HG02759 (cell line): ENCODE results near the gene TMEM145.
"Not testable (repeated sequence)": the region's sequence is repeated elsewhere in the genome, so short reads cannot be mapped to it uniquely, and the experiment has no call there.

Experiments
- ATAC-seq: cut with Tn5 transposase; IDR thresholded peaks from one replicate; pipeline ENCODE4 v1.9.1; 2021; ENCODE audit warnings: mild to moderate bottlenecking, moderate library complexity; ENCODE audit not compliant: unreplicated experiment

TMEM145 gene

DNA sequence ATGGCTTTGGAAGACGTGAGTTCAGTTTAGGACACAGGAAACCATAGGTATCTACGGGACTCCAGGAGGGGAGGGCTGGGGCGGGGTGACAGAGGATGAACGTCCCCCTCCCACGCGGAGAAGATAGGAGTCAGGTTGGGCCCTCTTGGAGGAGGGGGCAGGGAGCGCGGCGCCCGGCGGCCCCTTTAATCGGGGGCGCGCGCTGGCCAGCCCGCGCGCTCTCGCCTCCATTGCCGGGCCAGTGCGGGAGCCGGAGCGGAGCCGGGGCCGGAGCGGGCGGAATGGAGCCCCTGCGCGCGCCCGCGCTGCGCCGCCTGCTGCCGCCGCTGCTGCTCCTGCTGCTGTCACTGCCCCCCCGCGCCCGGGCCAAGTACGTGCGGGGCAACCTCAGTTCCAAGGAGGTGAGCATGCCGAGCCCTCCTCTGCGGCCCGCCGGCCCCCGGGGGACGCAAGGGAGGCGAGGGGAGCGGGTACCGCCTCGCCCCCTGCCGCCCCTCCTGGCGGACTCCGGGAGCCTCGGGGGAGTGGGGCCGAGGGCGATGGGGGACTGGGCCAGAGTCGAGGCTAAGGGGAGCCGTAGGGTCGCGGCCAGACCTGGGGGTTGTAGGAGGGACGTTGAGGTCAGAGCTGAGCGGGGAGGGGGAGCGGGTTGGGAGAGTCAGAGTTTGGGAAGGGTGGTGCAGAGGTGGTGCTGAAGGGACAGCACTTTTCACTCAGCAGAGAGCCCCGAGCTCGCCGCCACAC is at the start of gene TMEM145:
Gene TMEM145, plus strand, starts transcription at position 214 of the 744 bp plus-strand sequence. Its CDS starts 68 bp downstream, at position 282.
- no peak for ATAC-seq

DNA sequence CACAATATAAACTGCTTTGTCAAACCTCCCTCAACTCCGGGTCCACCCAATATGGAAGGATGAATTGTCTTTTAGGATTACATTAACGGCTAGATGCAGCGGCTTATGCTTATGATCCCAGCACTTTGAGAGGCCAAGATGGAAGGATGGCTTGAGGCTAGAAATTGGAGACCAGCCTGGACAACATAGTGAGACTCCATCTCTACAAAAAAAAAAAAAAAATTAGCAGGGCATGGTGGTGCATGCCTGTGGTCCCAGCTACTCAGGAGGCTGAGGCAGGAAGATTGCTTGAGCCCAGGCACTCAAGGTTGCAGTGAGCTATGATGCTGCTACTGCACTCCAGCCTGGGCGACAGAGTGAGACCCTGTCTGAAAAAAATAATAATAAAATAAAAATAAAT is 47.0 kb upstream of the TMEM145 start:
- ATAC-seq, result not testable (repeated sequence)

DNA sequence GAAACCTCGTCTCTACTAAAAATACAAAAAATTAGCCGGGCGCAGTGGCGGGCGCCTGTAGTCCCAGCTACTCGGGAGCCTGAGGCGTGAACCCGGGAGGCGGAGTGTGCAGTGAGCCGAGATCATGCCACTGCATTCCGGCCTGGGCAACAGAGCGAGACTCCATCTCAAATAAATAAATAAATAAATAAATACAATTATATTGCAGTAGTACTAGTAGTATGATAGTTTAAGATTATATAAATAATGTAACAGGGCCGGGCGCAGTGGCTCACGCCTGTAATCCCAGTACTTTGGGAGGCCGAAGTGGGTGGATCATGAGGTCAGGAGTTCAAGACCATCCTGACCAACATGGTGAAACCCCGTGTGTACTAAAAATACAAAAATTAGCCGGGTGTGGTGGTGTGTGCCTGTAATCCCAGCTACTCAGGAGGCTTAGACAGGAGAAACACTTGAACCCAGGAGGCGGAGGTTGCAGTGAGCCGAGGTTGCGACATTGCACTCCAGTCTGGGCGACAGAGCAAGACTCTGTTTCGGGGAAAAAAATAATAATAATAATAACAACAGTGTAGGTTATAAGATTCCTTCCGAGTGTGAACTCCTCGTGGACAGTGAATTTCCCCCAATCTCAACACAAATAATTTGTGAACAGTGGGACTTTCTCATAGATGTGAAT is 46.0 kb upstream of the TMEM145 start:
- ATAC-seq, result not testable (repeated sequence)

DNA sequence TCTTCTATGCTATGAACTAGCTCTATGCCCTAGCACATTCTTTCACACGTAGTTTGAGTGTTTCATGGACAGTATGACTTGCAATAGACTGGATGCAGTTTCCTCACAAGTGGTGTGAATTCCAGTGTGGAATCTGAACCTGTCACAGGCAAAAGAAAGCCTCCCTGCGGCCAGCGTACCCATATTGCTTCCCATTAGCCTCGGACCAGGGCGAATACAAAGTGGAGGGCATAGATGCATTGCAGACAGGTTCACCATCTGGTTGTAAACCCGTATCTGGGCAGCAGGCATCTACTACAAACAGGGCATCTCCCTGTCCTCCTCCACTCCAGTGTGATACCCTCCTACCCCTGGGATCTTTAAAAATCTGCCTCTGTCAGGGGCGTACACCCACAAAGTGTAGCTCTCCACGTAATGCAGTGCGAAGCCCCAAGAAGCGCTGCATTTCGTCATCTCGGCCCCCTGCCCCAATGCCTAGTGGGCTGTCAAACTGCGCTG is 45.4 kb upstream of the TMEM145 start:
- no peak for ATAC-seq

DNA sequence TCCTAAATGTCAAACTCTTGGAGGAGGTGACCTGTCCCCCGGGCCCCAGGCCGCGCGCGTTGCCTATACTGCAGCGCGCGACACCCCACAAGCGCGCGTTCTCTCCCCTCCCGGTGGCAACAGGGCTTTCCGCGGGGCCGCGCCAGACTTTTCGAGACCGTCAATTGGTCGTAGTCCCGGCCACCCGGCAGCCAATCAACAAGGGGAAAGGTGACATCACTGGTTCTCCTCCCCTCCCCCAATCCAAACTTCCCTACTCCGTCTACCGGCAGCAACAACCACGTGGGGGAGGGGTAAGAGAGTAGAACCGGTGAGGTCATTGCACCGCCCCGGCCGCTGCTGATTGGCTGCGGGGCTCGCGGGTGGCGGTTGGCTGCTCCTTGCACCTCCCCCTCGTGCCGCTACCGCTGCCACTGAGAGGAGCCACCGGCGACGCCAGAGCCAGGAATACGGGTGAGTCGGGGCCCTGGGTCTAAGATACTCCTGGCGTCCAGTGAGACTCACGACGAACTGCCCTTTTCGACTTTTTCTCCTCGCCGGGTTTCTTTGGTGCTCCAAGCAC is 44.9 kb upstream of the TMEM145 start:
- ATAC-seq, result peak; percentile 62

DNA sequence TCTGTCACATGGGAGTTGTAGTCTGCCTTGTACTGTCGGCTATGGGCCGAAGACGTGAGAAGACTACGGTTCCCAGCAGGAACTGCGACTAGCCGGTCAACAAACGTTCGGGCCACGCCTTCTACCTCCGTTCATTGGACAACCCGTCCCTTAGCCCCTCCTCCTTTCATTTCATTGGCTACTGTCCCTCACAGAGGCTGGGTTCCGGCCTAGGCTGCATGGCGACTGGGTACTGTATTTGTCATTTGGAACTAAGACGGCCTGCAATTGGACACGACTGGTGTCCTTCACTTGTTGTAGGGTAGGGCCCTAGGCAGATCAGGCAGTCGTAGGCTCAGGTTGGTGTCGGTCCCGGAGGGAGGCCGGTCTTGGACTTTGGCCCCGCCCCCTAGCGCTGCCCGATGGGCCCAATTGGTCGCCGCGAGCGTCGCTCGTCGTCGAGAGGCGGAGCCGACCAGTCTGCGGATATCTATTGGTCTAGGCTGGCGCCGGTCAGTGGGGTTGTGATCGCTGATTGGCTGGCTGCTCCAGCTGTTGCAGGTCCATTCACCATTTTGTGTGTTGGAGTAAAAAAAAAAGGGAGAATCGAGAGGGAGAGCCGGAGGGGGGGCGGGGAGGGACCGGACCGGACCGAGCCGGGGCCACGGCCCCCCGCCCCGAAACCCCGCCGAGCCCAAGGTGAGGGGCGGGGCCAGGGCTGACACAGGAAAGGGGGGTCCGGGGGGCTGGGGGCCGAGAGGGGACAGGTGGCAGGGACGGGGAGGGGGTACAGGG is 44.2 kb upstream of the TMEM145 start, which contains the start of gene CIC:
Gene CIC, plus strand, starts transcription at position 549 of the 774 bp plus-strand sequence. CDS start 2,532 bp downstream, outside the sequence.
- ATAC-seq, result peak; percentile 79

DNA sequence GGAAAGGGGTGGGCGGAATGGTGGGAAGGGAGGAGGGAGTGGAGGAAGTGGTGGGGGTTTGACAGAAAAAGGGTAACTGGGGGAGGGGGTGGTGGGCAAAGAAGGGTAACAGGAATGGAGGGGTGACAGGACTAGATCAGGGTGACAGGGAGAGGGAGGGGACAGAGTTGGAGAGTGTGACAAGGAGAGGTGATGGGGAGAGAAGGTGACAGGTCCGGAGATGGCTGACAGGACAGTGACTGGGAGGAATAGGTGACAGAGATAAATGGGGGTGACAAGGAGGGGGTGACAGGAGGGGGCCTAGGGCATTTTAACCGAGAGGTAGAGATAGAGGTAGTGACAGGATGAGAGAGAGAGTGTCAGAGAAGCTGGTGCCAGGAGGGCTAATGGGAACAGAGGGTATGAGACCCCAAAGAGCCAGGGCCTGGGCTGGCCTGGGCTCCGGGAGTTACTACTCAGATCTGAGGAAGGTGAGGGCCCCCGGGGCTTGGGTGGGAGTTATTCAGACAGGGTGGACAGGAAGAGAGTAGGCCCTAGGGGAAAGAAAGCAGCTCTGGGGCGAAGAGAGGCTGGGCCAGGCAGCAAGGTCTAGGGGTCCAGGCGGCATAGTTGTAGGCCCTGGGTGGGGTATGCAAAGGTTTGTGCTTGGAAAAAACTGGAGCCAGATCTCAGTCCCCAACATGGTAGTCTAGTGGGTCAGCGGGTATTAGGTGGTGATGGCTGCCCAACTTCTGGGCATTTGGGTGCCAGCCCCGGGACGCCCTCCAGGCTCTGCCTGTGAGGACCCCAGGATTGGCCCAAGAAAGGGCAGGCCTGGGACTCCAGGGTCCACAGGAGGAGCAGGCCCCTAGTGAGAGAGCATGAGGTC is 43.4 kb upstream of the TMEM145 start:
- no peak for ATAC-seq

DNA sequence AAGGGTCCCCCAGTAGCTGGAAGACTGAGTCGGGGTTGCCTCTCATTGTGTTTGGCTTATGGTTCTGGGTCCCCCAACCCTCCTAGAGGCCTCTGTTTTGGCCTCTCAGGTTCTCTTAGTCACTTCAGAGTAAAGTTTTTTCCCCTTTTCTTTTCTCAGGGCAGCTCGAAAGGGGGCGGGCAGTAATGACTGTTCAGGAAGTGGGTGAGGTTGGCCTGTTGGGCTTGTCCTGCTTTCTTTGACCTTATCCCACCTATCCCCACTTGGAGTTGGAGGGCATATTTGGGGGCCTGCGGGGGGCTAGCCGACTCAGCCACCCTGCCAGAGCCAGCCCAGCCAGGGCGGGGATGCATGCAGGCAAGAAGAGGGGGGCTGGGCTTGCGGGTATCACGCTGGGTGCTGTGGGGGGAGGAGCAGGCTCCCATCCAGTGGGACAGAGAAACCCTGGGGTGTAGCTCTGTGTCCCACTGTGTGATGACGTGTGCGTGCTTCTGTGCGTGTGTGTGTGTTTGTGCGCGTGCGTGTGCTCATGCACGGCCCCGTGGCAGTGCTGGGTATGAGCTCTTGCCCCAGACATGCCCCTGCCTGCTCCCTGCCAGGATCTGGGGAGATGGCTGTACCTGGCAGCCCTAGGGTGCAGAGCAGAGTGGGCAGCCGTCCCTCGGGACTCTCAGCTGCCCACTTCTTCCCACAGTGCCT is 42.6 kb upstream of the TMEM145 start:
- ATAC-seq, result no peak

DNA sequence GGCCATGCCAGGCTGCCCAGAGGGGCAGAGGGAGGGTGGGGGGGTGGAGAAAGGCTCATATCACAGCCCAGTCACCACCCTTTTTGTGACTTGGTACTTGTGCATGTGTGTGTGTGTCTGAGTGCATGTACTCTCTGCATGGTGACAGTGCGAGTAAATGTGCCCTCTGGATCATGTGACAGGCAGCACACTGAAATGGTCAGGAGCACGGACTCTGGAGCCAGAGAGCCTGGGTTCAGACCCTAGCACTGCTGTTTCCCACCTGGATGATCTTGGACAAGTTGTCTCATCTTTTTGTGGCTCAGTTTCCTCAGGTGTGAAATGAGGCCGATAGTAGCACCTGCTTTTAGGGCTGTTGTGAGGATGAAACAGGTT is 42.1 kb upstream of the TMEM145 start:
- no peak for ATAC-seq

DNA sequence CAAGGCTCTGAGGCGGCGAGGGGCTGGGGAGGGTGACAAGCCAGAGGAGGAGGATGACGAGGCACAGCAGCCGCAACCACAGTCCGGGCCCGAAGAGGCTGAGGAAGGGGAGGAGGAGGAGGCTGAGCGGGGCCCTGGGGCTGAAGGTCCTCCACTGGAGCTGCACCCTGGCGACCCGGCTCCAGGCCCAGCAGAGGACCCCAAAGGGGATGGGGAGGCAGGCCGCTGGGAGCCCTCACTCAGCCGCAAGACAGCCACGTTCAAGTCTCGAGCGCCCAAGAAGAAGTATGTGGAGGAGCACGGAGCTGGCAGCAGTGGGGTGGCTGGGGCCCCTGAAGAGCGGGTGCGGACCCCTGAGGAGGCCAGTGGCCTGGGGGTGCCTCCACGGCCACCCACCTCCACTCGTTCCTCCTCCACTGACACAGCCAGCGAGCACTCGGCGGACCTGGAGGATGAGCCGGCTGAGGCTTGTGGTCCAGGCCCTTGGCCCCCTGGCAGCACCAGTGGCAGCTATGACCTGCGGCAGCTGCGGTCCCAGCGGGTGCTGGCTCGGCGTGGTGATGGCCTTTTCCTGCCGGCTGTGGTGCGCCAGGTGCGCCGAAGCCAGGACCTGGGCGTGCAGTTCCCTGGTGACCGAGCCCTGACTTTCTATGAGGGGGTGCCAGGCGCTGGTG is 41.1 kb upstream of the TMEM145 start:
- no peak for ATAC-seq

DNA sequence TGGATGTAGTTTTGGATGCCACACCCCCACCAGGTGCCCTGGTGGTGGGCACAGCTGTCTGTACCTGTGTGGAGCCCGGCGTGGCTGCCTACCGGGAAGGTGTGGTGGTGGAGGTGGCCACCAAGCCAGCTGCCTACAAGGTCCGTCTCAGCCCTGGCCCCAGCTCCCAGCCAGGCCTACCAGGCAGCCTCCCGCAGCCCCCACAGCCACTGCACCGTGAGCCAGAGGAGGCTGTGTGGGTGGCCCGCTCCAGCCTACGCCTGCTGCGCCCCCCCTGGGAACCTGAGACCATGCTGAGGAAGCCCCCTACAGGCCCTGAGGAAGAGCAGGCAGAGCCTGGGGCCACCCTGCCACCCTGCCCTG is 40.6 kb upstream of the TMEM145 start:
- ATAC-seq, result no peak

DNA sequence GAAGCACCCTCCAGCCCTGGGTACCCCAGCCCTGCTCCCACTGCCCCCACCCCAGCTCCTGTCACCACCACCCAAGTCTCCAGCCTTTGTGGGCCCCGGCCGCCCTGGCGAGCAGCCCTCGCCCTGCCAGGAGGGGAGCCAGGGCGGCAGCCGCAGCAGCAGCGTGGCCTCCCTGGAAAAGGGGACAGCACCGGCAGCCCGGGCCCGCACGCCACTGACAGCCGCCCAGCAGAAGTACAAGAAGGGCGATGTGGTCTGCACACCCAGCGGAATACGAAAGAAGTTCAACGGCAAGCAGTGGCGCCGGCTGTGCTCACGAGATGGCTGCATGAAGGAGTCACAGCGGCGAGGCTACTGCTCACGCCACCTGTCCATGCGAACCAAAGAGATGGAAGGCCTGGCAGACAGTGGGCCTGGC is 40.1 kb upstream of the TMEM145 start:
- ATAC-seq, result no peak

DNA sequence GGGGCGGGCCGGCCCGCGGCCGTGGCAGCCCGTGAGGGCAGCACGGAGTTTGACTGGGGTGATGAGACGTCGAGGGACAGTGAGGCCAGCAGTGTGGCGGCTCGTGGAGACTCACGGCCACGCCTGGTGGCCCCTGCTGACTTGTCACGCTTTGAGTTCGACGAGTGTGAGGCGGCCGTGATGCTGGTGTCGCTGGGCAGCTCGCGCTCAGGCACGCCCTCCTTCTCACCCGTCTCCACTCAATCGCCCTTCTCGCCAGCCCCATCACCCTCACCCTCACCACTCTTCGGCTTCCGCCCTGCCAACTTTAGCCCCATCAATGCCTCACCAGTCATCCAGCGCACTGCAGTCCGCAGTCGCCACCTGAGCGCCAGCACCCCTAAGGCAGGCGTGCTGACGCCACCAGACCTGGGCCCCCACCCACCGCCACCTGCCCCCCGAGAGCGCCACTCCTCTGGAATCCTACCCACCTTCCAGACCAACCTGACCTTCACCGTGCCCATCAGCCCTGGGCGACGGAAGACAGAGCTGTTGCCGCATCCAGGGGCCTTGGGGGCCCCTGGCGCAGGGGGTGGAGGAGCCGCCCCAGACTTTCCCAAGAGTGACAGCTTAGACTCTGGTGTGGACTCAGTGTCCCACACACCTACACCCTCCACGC is 39.6 kb upstream of the TMEM145 start:
- no peak for ATAC-seq

DNA sequence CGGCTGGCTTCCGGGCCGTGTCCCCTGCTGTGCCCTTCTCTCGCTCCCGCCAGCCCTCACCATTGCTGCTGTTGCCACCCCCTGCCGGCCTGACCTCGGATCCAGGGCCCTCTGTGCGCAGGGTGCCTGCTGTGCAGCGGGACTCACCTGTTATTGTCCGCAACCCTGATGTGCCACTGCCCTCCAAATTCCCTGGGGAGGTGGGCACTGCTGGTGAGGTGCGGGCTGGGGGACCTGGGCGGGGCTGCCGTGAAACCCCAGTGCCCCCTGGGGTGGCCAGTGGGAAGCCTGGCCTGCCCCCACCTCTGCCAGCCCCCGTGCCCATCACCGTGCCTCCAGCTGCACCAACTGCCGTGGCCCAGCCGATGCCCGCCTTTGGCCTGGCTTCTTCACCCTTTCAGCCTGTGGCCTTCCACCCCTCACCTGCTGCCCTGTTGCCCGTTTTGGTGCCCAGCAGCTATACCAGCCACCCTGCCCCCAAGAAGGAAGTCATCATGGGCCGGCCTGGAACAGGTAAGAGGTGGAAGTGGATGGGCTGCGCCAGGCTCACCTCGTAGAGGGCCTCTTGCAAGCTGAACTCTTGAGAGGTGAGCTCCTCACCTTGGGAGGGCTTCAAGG is 38.9 kb upstream of the TMEM145 start:
- no peak for ATAC-seq

DNA sequence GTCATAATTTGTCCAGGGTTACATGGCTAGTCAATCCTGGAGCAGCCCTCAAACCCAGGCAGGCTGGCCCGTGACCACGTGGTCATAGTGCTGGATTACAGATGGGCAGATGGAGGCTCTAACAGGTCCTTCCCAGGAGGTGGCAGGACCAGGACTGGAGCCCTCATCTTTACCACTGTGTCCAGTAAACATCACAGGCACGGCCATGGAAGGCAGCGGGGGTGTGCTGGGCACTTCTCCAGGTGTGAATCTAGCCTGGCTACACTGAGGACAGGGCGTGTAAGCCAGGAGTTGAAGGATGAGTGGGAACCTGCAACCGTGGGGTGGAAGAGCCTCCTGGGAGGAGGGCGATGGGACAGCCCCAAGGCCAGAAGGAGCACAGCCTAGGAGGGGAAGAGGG is 38.0 kb upstream of the TMEM145 start:
- ATAC-seq, result no peak

DNA sequence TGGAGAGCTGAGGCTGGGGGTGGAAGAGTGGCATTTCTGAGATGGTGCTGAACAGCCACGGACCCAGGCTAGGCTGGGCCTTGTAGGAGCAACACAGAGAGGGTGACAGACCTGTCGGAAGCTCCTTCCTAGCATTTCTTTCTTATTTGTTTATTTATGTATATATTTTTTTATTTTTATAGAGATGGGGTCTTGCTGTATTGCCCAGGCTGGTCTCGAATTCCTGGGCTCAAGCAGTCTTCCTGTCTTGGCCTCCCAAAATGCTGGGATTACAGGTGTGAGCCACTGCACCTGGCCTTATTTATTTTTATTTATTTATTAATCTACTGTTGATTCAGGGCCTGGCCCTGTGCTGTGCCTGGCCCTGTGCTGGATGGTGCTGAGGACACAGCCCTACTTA is 37.6 kb upstream of the TMEM145 start:
- ATAC-seq, result no peak

DNA sequence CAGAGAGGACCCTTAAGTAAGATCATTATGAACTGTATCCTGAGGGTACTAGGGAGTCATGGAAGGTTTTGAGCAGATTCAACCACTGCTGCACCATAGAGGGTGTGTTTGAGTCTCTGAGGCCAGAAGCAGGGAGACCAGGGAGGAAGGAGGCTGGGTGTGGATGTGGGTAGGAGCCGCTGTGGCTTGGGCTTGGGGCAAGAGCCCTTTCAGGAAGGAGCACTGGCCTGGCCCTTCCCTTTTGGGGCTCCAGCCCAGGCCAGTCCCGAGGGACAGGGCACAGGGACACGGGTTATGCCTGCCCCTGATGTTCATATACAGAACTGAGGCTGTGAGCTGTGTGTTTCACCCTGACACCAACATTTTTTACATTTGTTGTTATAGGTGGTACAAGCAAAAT is 36.8 kb upstream of the TMEM145 start:
- ATAC-seq, result no peak

DNA sequence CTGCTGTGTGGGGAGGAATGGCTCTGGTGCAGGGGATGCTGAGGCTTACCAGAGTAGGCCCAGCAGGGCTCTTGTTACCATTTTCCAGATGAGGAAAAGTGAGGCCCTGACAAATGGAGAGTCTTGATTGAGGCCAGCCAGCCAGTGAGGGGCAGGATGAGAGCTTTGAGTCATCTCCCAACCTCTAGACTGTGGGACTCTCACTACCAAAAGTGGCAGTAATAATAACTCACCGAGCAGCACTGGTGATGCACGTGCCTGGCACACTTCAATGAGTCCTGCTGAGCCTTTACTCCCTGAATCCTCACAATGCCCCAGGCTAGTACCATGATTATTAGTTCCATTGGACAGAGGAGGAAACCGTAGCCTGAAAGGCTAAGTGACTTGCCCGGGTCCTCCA is 36.3 kb upstream of the TMEM145 start:
- ATAC-seq, result no peak
